ENCODE data around the gene WDR90. TPM values are rescaled to one million over a fixed set of nuclear protein-coding genes. Genes with fewer than 3 reads are reported as not detected.
A peak's percentile ranks its signal among the peaks of the same experiment; 100 is the strongest.

The WDR90 gene
- total RNA-seq, 2 donors from 2014 or later, result 15.8 to 111 TPM

DNA sequence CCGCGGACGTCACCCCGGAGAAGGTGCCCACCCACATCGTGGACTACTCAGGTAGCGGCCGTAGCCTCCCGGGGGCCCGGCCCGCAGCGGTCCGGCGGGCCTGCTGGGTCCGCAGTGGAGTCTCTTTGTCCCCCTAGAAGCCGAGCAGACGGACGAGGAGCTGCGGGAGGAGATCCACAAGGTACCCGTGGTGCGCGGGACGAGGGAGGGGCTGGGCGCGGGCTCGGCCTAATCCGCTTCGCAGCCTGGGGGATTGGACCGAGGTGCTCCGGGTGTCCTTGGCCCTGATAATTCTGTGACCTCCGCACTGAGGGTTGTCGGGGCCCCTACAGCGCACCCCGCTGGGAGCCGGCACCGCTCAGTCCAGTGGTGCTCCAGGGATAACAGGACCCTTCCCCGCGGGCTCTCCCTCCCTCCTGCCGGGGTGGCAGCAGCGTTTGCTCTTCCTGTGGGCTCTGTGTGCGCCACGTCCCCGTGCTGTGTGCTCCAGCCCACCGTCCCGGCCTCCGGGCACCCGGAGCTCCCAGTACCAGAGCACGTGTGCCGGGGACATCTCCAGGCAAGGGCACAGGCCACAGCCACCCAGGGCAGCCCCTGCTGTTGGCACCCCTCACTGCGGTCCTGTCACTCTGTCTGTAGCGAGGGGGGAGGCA is 19.5 kb downstream of the WDR90 start:
- H3K36me3 ChIP-seq (replicated peaks in 1 of 2; ENCODE audit: insufficient read depth in 1 of 2, low read depth in 2 of 2), result peaks cover 0 to 21% of the 10 kb centered on the region in 2 donors
- H3K4me1 ChIP-seq, result peaks cover 23% of the 10 kb centered on the region
- no peak for TF ChIP-seq POLR2A (IDR thresholded peaks at IDR 0.05)
- TF ChIP-seq, protein P1, sequence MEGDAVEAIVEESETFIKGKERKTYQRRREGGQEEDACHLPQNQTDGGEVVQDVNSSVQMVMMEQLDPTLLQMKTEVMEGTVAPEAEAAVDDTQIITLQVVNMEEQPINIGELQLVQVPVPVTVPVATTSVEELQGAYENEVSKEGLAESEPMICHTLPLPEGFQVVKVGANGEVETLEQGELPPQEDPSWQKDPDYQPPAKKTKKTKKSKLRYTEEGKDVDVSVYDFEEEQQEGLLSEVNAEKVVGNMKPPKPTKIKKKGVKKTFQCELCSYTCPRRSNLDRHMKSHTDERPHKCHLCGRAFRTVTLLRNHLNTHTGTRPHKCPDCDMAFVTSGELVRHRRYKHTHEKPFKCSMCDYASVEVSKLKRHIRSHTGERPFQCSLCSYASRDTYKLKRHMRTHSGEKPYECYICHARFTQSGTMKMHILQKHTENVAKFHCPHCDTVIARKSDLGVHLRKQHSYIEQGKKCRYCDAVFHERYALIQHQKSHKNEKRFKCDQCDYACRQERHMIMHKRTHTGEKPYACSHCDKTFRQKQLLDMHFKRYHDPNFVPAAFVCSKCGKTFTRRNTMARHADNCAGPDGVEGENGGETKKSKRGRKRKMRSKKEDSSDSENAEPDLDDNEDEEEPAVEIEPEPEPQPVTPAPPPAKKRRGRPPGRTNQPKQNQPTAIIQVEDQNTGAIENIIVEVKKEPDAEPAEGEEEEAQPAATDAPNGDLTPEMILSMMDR (IDR thresholded peaks at IDR 0.05), result no peak
- H3K27me3 ChIP-seq, result no peaks in the 10 kb centered on the region
- no peak for DNase-seq
- peak overlapping the region; percentile 42 to 80 (median 66) for H3K27ac ChIP-seq
- peak overlapping the region; percentile 70 to 73 for H3K4me3 ChIP-seq
- H3K9me3 ChIP-seq, result no peaks in the 10 kb centered on the region
- ATAC-seq, result no peak
- WGBS, 2 donors, result 5% methylated on average over 48 of the region's 50 CpGs; no CpG with 5 or more reads in 1 of the 2 donors
- intact Hi-C loops (cut with DNase I), result no loop called here

DNA sequence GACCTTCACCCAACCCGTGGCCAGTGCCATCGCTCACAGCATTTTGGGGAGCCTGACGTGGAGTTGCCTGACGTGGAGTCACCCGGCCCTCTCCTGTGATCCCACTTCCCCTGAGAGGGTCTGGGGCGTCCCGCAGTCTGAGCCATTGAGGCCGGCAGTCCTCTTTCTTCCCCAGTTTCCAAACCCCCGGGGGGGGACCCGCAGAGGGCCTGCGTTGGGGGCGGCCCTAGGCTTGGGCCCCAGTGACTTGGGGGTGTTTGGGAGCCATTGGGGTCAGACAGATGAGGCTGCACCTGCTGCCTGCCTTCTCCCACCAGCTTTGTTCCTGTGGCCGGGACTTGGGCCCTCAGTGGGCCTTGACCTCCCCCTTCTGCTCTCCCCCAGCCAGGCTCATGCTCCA is 20.5 kb downstream of the WDR90 start:
- ATAC-seq (no peak), DNase-seq (no peak)
- peaks cover 29% of the 10 kb centered on the region for H3K4me1 ChIP-seq
- no peak overlapping the region for H3K4me3 ChIP-seq
- H3K27ac ChIP-seq, result no peak overlapping the region
- WGBS, 2 donors, result 86 to 91% methylated on average over 5 to 13 of the region's 13 CpGs
- no peaks in the 10 kb centered on the region for H3K27me3 ChIP-seq
- no peaks in the 10 kb centered on the region for H3K9me3 ChIP-seq
- TF ChIP-seq POLR2A (IDR thresholded peaks at IDR 0.05), result no peak
- TF ChIP-seq, protein P1 (IDR thresholded peaks at IDR 0.05), result no peak
- H3K36me3 ChIP-seq (replicated peaks in 1 of 2; ENCODE audit: insufficient read depth in 1 of 2, low read depth in 2 of 2), result peaks cover 0 to 21% of the 10 kb centered on the region in 2 donors
- intact Hi-C loops (cut with DNase I), result no loop called here

DNA sequence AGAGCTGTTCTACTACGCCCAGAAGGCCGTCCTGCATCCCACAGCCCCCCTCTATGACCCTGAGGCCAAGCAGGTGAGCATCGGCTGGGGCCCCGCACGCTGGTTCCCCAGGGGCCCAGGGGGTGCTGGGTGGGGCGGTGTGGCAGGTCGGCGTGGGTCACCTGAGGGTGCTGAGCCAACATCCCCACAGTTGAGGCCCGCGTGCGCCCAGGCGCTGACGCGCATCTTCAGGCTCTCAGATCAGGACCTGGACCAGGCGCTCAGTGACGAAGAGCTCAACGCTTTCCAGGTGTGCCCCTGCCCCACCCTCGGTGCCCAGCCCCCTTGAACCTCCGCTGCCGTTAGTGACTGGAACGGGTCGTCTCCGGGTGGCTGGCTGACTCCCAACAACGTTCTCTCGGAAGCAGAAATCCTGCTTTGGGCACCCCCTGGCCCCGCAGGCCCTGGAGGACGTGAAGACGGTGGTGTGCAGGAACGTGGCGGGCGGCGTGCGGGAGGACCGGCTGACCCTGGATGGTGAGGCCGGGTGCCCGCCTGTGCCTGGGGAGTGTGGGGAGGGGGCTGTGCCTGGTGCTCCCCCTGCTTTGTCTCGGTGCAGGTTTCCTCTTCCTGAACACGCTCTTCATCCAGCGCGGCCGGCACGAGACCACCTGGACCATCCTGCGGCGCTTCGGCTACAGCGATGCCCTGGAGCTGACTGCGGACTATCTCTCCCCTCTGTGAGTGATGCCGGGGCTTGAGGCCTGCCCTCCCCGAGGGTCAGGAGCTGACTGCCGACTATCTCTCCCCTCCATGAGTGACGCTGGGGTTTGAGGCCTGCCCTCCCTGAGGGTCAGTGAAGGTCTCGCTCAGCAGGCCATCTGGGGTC is 21.6 kb downstream of the WDR90 start:
- Histone ChIP-seq H3K27me3 (no peaks in the 10 kb centered on the region), H3K4me1 (peaks cover 40% of the 10 kb centered on the region), H3K36me3 (replicated peaks in 1 of 2; ENCODE audit: insufficient read depth in 1 of 2, low read depth in 2 of 2) (peaks cover 0 to 21% of the 10 kb centered on the region in 2 donors), H3K9me3 (no peaks in the 10 kb centered on the region), H3K4me3 (no peak overlapping the region), H3K27ac (no peak overlapping the region)
- 94% methylated on average over 33 to 51 of the region's 52 CpGs for WGBS, 2 donors
- no peak for TF ChIP-seq POLR2A (IDR thresholded peaks at IDR 0.05)
- TF ChIP-seq, protein P1 (IDR thresholded peaks at IDR 0.05), result no peak
- intact Hi-C loops (cut with DNase I), result no loop called here
- ATAC-seq, result no peak
- DNase-seq, result no peak

DNA sequence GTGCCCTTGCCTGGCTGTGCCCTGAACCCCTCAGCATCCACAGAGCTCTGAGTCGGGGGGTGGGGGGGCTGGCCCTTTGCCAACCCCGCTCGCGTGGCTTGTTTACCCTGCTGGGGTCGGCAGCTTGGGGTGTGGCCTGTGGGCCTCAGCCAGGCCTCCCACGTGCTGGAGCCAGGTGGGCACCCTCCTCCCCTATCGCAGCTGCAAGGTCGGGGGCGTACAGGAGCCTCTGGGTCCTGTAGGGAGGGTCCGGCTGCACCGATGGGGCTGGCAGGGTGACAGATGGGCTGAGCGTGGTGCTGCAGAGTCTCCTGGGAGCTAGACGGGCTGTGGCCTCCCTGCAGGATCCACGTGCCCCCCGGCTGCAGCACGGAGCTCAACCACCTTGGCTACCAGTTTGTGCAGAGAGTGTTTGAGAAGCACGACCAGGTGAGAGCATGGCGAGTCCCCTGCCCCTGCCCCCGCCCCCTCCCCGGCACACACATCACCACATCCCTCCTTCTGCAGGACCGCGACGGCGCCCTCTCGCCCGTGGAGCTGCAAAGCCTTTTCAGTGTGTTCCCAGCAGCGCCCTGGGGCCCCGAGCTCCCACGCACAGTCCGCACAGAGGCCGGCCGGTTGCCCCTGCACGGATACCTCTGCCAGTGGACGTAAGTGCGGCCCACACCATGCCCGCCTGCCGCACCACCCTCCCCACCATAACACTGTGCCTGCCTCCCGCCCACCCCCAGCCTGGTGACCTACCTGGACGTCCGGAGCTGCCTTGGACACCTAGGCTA is 22.4 kb downstream of the WDR90 start:
- H3K27me3 ChIP-seq, result no peaks in the 10 kb centered on the region
- peaks cover 0 to 21% of the 10 kb centered on the region in 2 donors for H3K36me3 ChIP-seq (replicated peaks in 1 of 2; ENCODE audit: insufficient read depth in 1 of 2, low read depth in 2 of 2)
- H3K9me3 ChIP-seq, result no peaks in the 10 kb centered on the region
- TF ChIP-seq POLR2A (IDR thresholded peaks at IDR 0.05), result no peak
- TF ChIP-seq, protein P1 (IDR thresholded peaks at IDR 0.05), result no peak
- intact Hi-C loops (cut with DNase I), result no loop called here
- H3K4me1 ChIP-seq, result peaks cover 45% of the 10 kb centered on the region
- no peak overlapping the region for H3K27ac ChIP-seq
- 84 to 90% methylated on average over 18 to 40 of the region's 40 CpGs for WGBS, 2 donors
- DNase-seq (no peak), ATAC-seq (no peak)
- no peak overlapping the region for H3K4me3 ChIP-seq

Data from body of pancreas (tissue), 4 donors.